GM21576 (cell line): ENCODE results near the gene MOGAT3.

Experiments used
- ATAC-seq: cut with Tn5 transposase; IDR thresholded peaks from one replicate; pipeline ENCODE4 v1.9.1; 2021; ENCODE audit warnings: mild to moderate bottlenecking, moderate library complexity; ENCODE audit not compliant: unreplicated experiment

MOGAT3 gene

GRCh38 chr7:101163279-101164070 lies 37.4 kb downstream of the MOGAT3 start:
- no peak for ATAC-seq

GRCh38 chr7:101162551-101163278 lies 38.1 kb downstream of the MOGAT3 start:
- no peak for ATAC-seq

DNA sequence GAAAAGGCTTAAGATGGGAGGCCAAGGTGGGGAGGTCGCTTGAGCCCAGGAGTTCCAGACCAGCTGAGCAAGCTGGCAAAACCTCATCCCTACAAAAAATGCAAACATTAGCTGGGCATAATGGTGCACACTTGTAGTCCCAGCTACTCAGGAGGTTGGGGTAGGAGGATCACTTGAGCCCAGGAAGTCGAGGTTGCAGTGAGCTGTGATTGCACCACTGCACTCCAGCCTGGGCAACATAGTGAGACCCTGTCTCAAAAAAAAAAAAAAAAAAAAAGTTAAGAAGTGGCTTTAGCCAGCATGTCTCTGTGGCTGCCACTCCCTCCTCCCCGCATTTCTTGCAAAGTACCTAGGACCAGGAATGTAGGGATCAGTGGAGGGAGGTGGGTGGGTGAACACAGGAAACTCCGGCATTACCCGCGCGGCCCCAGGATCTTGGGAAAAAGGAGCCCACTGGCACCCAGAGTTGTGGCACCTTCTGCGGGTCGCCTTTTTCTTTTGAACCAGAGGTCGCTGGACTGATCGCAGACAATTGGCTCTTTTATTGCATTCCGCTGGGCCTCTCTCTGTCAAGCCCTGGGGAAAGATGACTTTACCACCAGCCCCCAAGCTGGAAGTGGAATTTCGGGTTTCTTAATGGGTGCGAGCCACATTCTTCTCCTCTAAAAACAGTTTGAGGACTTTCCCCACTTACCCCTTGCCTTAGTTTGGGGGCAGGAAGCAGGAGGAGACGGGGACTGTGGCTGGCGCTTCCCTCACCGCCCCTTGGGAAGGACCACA lies 39.0 kb downstream of the MOGAT3 start:
- no peak for ATAC-seq

DNA sequence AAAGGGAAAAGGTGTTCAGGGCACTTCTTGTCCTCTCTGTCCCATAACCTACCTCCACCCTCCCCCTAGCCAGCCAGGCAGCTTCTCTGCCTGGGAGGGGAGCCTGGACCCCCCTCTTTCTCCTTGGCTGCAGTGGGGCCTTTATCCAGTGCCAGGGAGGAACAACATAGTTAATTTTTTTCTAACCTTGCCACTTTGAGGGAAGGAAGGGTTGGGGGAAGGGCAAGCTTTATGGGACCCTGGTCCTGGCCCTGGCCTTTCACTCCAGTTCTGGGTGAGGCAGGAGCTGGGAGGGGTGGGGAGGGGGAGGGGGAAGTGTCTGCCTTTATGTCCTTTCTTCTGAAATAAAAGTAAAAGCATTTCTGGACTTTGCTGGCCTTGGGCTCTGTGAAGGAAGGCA lies 39.9 kb downstream of the MOGAT3 start:
- no peak for ATAC-seq

- no peak for ATAC-seq
Measured at GRCh38 chr7:101159696-101160674, 40.9 kb downstream of the MOGAT3 start.

GRCh38 chr7:101156866-101157589 lies 43.8 kb downstream of the MOGAT3 start:
- no peak for ATAC-seq

GRCh38 chr7:101156277-101156676 lies 44.6 kb downstream of the MOGAT3 start:
- ATAC-seq, result no peak

GRCh38 chr7:101155303-101155702 lies 45.5 kb downstream of the MOGAT3 start:
- ATAC-seq, result no peak

GRCh38 chr7:101154693-101155102 lies 46.1 kb downstream of the MOGAT3 start:
- ATAC-seq, result no peak

DNA sequence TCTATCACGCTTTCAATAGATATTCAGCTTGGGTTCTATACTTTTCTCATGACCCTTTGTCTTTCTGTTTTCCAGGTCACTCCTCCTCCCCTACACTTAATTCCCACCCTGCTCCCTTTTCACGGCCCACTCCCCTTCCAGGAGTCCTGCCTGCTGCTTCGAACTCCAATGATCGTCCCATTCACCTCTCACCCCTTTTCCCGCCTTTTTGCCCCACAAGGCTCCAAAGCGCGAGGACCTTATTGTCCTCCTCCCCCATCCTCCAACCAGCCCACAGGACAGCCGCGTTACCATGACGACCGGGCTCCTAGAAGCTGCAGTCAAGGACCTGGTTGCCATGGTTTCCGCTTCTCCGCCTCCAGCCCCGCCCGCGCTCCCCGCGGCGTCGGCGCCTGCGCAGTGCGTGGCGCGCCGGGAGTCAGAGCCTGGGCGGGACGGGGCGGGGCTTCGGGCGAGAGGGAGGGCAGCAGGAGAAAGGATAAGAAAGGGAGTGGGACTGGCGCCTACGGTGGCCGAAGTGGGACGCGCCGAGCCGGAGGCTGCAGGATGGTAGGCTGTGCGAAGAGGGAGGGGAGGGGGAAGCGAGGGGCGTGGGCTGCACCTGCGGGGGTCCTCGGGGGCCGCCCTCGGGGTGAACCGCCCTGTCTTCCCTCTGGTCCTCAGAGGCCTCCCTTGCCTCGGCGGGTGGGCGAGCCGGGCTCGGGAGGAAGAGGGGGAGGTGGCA lies 46.7 kb downstream of the MOGAT3 start, which contains the start of gene AP1S1:
AP1S1 (plus strand) TSS at position 508 of the 724 bp plus-strand sequence; CDS start at position 547, 39 bp downstream.
- ATAC-seq, result peak; percentile 58

DNA sequence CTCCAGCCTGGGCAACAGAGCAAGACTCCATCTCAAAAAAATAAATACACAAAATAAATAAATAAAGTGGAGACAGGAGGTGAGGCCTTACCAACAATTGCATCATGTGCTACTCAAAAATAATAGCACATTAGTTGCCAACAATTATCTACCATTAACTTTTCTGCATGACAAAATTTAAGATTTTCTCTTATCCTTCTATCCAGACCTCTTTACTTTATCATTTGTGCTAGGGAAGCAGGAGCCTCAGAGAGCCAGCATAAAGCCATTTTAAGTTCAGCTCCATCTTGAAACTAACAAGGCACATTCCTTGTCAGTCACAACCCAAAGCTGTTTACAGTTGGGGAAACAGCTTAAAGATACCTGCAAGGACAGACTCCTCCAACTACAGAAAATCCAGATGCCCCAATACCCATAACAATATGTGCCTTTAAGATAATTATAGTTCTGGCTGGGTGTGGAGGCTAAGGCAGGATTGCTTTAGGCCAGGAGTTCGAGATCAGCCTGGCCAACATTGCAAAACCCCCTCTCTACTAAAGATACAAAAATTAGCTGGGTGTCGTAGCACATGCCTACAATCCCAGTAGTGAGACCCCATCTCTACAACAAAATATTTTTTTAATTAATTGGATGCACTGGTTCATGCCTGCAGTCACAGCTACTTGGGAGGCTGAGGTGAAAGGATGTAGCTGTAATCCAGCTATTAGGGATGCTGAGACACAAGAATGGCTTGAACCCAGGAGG lies 48.8 kb downstream of the MOGAT3 start:
- ATAC-seq, result no peak
